ENCODE results near the gene NRXN3. TPM values are rescaled to one million over a fixed set of nuclear protein-coding genes. Genes with fewer than 3 reads are reported as not detected.

The NRXN3 gene
- total and polyA plus RNA-seq, 2 donors (not counting 1 experiment from before 2014, with no cell fraction given) = not detected

- Histone ChIP-seq H3K36me3 (replicated peaks in 1 of 2; ENCODE audit: control extremely low read depth in 1 of 2, control insufficient read depth in 1 of 2, extremely low read depth in 1 of 2, insufficient read depth in 2 of 2, low read length in 1 of 2) (no peaks in the 10 kb centered on the region), H4K20me1 (ENCODE audit: control insufficient read depth, insufficient read depth, low read length, poor library complexity, severe bottlenecking) (no peaks in the 10 kb centered on the region), H3K4me1 (ENCODE audit: control insufficient read depth in 2 of 2, insufficient read depth in 2 of 2, low read length in 2 of 2) (no peaks in the 10 kb centered on the region), H2AFZ (ENCODE audit: insufficient read depth, low read depth, low read length, poor library complexity, severe bottlenecking) (no peak overlapping the region), H3K27me3 (replicated peaks in 1 of 4; ENCODE audit: control extremely low read depth in 1 of 4, control insufficient read depth in 3 of 4, insufficient read depth in 4 of 4, low read length in 3 of 4) (no peaks in the 10 kb centered on the region), H3K27ac (ENCODE audit: low read length in 2 of 2) (no peak overlapping the region), H3K9ac (ENCODE audit: low read length) (no peak overlapping the region), H3K79me2 (ENCODE audit: control insufficient read depth, insufficient read depth, low read length) (no peaks in the 10 kb centered on the region), H3K4me2 (replicated peaks; ENCODE audit: low read depth, low read length, poor library complexity, severe bottlenecking) (no peak overlapping the region), H3K9me3 (ENCODE audit: control extremely low read depth in 1 of 3, control insufficient read depth in 2 of 3, insufficient read depth in 1 of 3, low read length in 2 of 3) (no peaks in the 10 kb centered on the region), H3K4me3 (ENCODE audit: control extremely low read depth in 1 of 5, extremely low read depth in 1 of 5, insufficient read depth in 1 of 5, low read depth in 2 of 5, low read length in 4 of 5) (no peak overlapping the region)
- no peaks in the 10 kb centered on the region for H3K9me3 Mint-ChIP-seq (ENCODE audit: insufficient read depth)
- ChIA-PET POLR2A (no interaction called here), CTCF (interaction anchor here (1.7 kb wide), 1 partner anchor 10 kb away, joined by 4 read pairs; no protein-coding TSS in a partner anchor)
- 95% methylated on average over 5 of the region's 6 CpGs for WGBS (ENCODE audit: insufficient coverage)
- no peak overlapping the region for H3K4me3 Mint-ChIP-seq
- H3K27ac Mint-ChIP-seq = no peak overlapping the region
- H3K27me3 Mint-ChIP-seq = peaks cover 6% of the 10 kb centered on the region
- intact Hi-C loops (cut with micrococcal nuclease) = no loop called here
- ATAC-seq (ENCODE audit: low read depth) (no peak), DNase-seq (no peak)
- H3K4me1 Mint-ChIP-seq = no peaks in the 10 kb centered on the region
- no peak for TF ChIP-seq CTCF (IDR thresholded peaks at IDR 0.05)
- TF ChIP-seq EZH2 (IDR thresholded peaks at IDR 0.05; ENCODE audit: borderline replicate concordance, insufficient read depth, low read depth, low read length, poor library complexity, severe bottlenecking) = no peak
Observed at GRCh38 chr14:78586681-78587080, 416.5 kb downstream of the NRXN3 start.

- TF ChIP-seq CTCF (IDR thresholded peaks at IDR 0.05) (no peak), EZH2 (IDR thresholded peaks at IDR 0.05; ENCODE audit: borderline replicate concordance, insufficient read depth, low read depth, low read length, poor library complexity, severe bottlenecking) (no peak)
- Mint-ChIP-seq H3K9me3 (ENCODE audit: insufficient read depth) (no peaks in the 10 kb centered on the region), H3K4me1 (no peaks in the 10 kb centered on the region), H3K27ac (no peak overlapping the region), H3K4me3 (no peak overlapping the region), H3K27me3 (no peaks in the 10 kb centered on the region)
- no peak overlapping the region for H3K4me2 ChIP-seq (replicated peaks; ENCODE audit: low read depth, low read length, poor library complexity, severe bottlenecking)
- H3K9me3 ChIP-seq (ENCODE audit: control extremely low read depth in 1 of 3, control insufficient read depth in 2 of 3, insufficient read depth in 1 of 3, low read length in 2 of 3) = no peaks in the 10 kb centered on the region
- H2AFZ ChIP-seq (ENCODE audit: insufficient read depth, low read depth, low read length, poor library complexity, severe bottlenecking) = no peak overlapping the region
- H3K36me3 ChIP-seq (replicated peaks in 1 of 2; ENCODE audit: control extremely low read depth in 1 of 2, control insufficient read depth in 1 of 2, extremely low read depth in 1 of 2, insufficient read depth in 2 of 2, low read length in 1 of 2) = no peaks in the 10 kb centered on the region
- 91% methylated on average over 2 of the region's 3 CpGs for WGBS (ENCODE audit: insufficient coverage)
- H3K79me2 ChIP-seq (ENCODE audit: control insufficient read depth, insufficient read depth, low read length) = no peaks in the 10 kb centered on the region
- ChIA-PET CTCF (no interaction called here), POLR2A (no interaction called here)
- no peaks in the 10 kb centered on the region for H3K27me3 ChIP-seq (replicated peaks in 1 of 4; ENCODE audit: control extremely low read depth in 1 of 4, control insufficient read depth in 3 of 4, insufficient read depth in 4 of 4, low read length in 3 of 4)
- H3K27ac ChIP-seq (ENCODE audit: low read length in 2 of 2) = no peak overlapping the region
- no peak for DNase-seq
- H4K20me1 ChIP-seq (ENCODE audit: control insufficient read depth, insufficient read depth, low read length, poor library complexity, severe bottlenecking) = no peaks in the 10 kb centered on the region
- H3K9ac ChIP-seq (ENCODE audit: low read length) = no peak overlapping the region
- H3K4me1 ChIP-seq (ENCODE audit: control insufficient read depth in 2 of 2, insufficient read depth in 2 of 2, low read length in 2 of 2) = no peaks in the 10 kb centered on the region
- no peak for ATAC-seq (ENCODE audit: low read depth)
- intact Hi-C loops (cut with micrococcal nuclease) = no loop called here
- H3K4me3 ChIP-seq (ENCODE audit: control extremely low read depth in 1 of 5, extremely low read depth in 1 of 5, insufficient read depth in 1 of 5, low read depth in 2 of 5, low read length in 4 of 5) = no peak overlapping the region
Observed at GRCh38 chr14:78588906-78589305, 418.7 kb downstream of the NRXN3 start.
